HCEC 1CT (cell line): Measurements from ENCODE around the gene PSMF1.
"Not testable (repeated sequence)": the region's sequence is repeated elsewhere in the genome, so short reads cannot be mapped to it uniquely, and the experiment has no call there.

Source experiments
- DNase-seq: peaks from one replicate; pipeline ENCODE4 v3.0.0-alpha.2; 2017

The PSMF1 gene

GRCh38 chr20:1216527-1217427 lies 98.4 kb downstream of the PSMF1 start:
- DNase-seq = not testable (repeated sequence)
